Stimulated activated memory B cell treated with anti-CD40 and anti-IgM and Interleukin-4, amounts not matched to agents 10 μg/mL and 1 μg/mL and 100 μg/mL, for 72 hours (primary cell): Measurements from ENCODE around the gene TIAM2.
"Not testable (repeated sequence)": the region's sequence is repeated elsewhere in the genome, so short reads cannot be mapped to it uniquely, and the experiment has no call there.

Experiments
- ATAC-seq: fragments of 150-1000 bp; cut with Tn5 transposase; 2 replicates; pipeline ENCODE4 v1.10.0; 2021
- H3K27ac Mint-ChIP-seq: one replicate; pipeline ENCODE4 v1.8.0; 2022; ENCODE audit warnings: mild to moderate bottlenecking, mixed read lengths
- H3K27me3 Mint-ChIP-seq: one replicate; pipeline ENCODE4 v1.8.0; 2022; ENCODE audit warnings: mixed read lengths
- H3K36me3 Mint-ChIP-seq: one replicate; pipeline ENCODE4 v1.8.0; 2022; ENCODE audit warnings: mixed read lengths
- H3K4me1 Mint-ChIP-seq: one replicate; pipeline ENCODE4 v1.8.0; 2022; ENCODE audit warnings: mixed read lengths
- H3K4me3 Mint-ChIP-seq: one replicate; pipeline ENCODE4 v1.8.0; 2022; ENCODE audit warnings: mild to moderate bottlenecking, moderate library complexity, mixed read lengths
- H3K9me3 Mint-ChIP-seq: one replicate; pipeline ENCODE4 v1.8.0; 2022; ENCODE audit warnings: mixed read lengths

TIAM2 gene

GRCh38 chr6:155201461-155202226 lies 206.5 kb downstream of the TIAM2 start:
- no peaks in the 10 kb centered on the region for H3K9me3 Mint-ChIP-seq
- H3K27ac Mint-ChIP-seq, result peak overlapping the region; percentile 54
- ATAC-seq, result no peak
- H3K4me3 Mint-ChIP-seq, result peak overlapping the region; percentile 29
- H3K27me3 Mint-ChIP-seq, result no peaks in the 10 kb centered on the region
- peaks cover 27% of the 10 kb centered on the region for H3K4me1 Mint-ChIP-seq
- no peaks in the 10 kb centered on the region for H3K36me3 Mint-ChIP-seq

DNA sequence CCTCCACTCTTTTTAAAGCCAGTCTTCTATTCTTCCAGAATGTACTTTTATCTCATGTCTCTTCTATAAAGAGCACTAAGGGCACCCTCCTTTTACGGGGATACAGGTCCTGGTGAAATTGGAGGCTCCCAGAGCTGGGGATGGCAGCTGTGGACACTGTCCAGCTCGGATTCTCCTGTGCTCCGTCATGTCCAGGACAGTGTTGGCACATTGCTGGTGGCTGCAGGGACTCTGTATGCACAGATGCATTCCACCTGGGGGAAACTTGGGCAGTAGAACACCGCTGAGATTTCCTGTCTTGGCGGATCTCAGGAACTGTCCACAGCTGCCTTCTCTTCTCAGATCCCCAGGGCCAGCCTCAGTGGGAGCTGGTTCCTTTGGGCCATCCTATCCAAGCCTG lies 212.1 kb downstream of the TIAM2 start:
- ATAC-seq, result no peak

GRCh38 chr6:155212106-155212505 lies 217.0 kb downstream of the TIAM2 start:
- ATAC-seq, result no peak
- H3K36me3 Mint-ChIP-seq, result peaks cover 6% of the 10 kb centered on the region
- no peaks in the 10 kb centered on the region for H3K9me3 Mint-ChIP-seq
- H3K27ac Mint-ChIP-seq, result no peak overlapping the region
- H3K27me3 Mint-ChIP-seq, result no peaks in the 10 kb centered on the region
- H3K4me1 Mint-ChIP-seq, result peaks cover 4% of the 10 kb centered on the region
- H3K4me3 Mint-ChIP-seq, result no peak overlapping the region

More for the DNA sequence above, 212.1 kb downstream of the TIAM2 start:
- peaks cover 6% of the 10 kb centered on the region for H3K36me3 Mint-ChIP-seq
- H3K4me3 Mint-ChIP-seq, result no peak overlapping the region
- H3K27ac Mint-ChIP-seq, result no peak overlapping the region
- peaks cover 6% of the 10 kb centered on the region for H3K4me1 Mint-ChIP-seq
- H3K27me3 Mint-ChIP-seq, result no peaks in the 10 kb centered on the region
- H3K9me3 Mint-ChIP-seq, result no peaks in the 10 kb centered on the region

DNA sequence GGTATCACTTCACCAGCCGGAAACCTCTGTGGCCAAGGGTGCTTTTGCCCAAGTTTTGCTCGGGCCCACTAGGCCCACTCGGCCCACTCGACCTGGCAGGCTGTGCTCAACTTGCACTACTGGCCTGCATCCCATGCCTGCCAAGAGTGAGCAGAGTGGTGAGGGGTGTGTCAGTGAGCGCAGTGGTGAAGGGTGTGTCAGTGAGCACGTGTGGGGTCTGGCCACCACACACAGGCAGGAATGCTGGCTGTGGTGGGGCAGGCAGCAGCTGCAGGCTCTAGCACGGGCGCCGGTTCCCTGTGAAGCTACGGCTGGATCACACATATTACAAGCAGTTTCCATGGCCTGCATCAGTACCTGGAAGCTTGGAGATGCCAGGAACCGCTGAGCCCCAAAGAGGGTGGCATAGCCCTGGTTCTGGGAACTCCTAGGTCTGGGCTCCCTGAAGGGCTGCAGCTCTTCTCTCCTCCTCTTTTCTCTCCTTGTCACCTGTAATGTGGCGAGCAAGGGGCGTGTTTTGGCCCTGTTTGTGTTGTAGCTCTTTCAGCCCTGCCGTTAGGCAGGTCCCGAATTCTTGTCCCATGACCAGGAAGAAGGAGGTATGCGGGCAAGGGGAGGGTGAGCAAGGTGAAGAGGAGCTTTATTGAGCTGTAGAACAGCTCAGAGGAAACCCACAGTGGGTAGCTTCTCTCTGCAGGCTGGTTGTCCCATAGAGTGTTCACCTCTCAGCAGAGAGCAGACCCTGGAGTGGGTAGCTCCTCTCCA lies 217.7 kb downstream of the TIAM2 start:
- H3K27me3 Mint-ChIP-seq, result no peaks in the 10 kb centered on the region
- no peaks in the 10 kb centered on the region for H3K9me3 Mint-ChIP-seq
- peaks cover 4% of the 10 kb centered on the region for H3K4me1 Mint-ChIP-seq
- no peak overlapping the region for H3K27ac Mint-ChIP-seq
- ATAC-seq, result no peak
- H3K4me3 Mint-ChIP-seq, result no peak overlapping the region
- peaks cover 6% of the 10 kb centered on the region for H3K36me3 Mint-ChIP-seq

- Mint-ChIP-seq H3K27ac (no peak overlapping the region), H3K4me1 (peaks cover 4% of the 10 kb centered on the region), H3K27me3 (no peaks in the 10 kb centered on the region), H3K4me3 (no peak overlapping the region), H3K9me3 (no peaks in the 10 kb centered on the region), H3K36me3 (peaks cover 6% of the 10 kb centered on the region)
- ATAC-seq, result no peak
These were observed 218.7 kb downstream of the TIAM2 start for GRCh38 chr6:155213611-155214372.

DNA sequence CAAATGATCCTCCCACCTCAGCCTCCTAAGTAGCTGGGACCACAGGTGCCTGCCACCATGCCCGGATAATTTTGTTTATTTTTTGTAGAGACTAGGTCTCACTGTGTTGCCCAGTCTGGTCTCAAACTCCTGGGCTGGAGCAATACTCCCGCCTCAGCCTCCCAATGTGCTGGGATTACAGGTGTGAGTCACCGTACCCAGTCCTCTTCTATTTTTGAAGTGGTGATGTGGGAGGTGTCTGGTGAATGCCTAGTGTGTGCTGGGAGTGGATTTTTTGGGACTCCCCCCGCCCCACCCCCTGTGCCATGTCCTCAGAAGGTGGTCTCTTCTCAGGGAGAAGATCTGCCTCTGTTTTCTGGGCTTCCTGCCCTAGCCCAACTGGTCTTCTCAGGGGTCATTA lies 220.8 kb downstream of the TIAM2 start:
- Mint-ChIP-seq H3K36me3 (peaks cover 6% of the 10 kb centered on the region), H3K4me1 (peaks cover 4% of the 10 kb centered on the region), H3K27ac (no peak overlapping the region), H3K4me3 (no peak overlapping the region), H3K9me3 (no peaks in the 10 kb centered on the region), H3K27me3 (no peaks in the 10 kb centered on the region)
- no peak for ATAC-seq

GRCh38 chr6:155216312-155217046 lies 221.4 kb downstream of the TIAM2 start:
- no peak overlapping the region for H3K27ac Mint-ChIP-seq
- no peaks in the 10 kb centered on the region for H3K9me3 Mint-ChIP-seq
- no peak for ATAC-seq
- H3K4me1 Mint-ChIP-seq, result peaks cover 4% of the 10 kb centered on the region
- no peaks in the 10 kb centered on the region for H3K27me3 Mint-ChIP-seq
- no peak overlapping the region for H3K4me3 Mint-ChIP-seq
- peaks cover 6% of the 10 kb centered on the region for H3K36me3 Mint-ChIP-seq

GRCh38 chr6:155218711-155219110 lies 223.6 kb downstream of the TIAM2 start:
- ATAC-seq, H3K9me3 Mint-ChIP-seq, H3K4me1 Mint-ChIP-seq, H3K27ac Mint-ChIP-seq, H3K4me3 Mint-ChIP-seq, H3K36me3 Mint-ChIP-seq, H3K27me3 Mint-ChIP-seq: not testable (repeated sequence)

DNA sequence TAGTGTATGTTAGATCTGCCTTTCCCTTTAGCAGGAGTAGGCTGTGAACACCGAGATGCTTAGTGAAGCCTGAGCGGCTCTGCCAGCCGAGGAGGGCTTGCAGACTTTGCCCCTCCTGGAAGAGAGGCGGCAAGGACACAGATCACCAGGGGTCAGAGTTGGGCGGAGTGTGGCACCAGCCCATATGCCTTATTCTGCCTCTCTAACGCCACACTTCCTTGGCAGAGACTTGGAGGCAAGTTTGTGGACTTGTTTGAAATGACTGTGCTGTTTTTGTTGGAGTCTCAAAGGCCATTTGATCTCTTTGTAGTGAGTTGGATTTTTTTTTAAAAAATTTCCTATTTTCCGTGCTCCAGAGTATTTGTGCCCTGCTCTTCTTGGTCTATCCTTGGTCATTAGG lies 224.2 kb downstream of the TIAM2 start:
- H3K27ac Mint-ChIP-seq, result no peak overlapping the region

GRCh38 chr6:155219858-155220301 lies 224.8 kb downstream of the TIAM2 start:
- no peaks in the 10 kb centered on the region for H3K36me3 Mint-ChIP-seq
- H3K27me3 Mint-ChIP-seq, result no peaks in the 10 kb centered on the region
- no peaks in the 10 kb centered on the region for H3K9me3 Mint-ChIP-seq
- H3K27ac Mint-ChIP-seq, result no peak overlapping the region
- H3K4me3 Mint-ChIP-seq, result no peak overlapping the region
- ATAC-seq, result no peak
- H3K4me1 Mint-ChIP-seq, result peaks cover 12% of the 10 kb centered on the region

More for the DNA sequence above, 224.2 kb downstream of the TIAM2 start:
- Mint-ChIP-seq H3K27me3 (no peaks in the 10 kb centered on the region), H3K4me1 (peaks cover 11% of the 10 kb centered on the region), H3K9me3 (no peaks in the 10 kb centered on the region), H3K4me3 (no peak overlapping the region), H3K36me3 (no peaks in the 10 kb centered on the region)
- ATAC-seq, result no peak

DNA sequence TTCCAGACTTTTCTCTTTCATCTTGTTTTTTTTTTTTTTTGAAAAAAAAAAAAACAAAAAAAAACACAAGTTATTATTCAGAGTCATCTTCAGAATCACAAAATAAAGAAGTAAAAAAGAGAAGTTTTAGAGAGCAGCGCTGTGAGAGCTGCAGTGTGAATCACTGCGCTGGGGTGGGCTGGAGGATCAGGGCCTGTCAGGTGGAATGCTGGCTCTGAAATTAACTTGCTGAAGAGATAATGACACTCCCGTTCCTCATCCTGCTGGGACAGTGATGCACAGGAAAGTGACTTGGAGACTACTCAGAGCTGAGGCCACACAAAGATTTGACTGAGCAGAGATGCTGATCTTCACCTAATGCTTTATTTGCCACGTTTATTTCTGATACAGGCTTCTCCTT lies 226.0 kb downstream of the TIAM2 start:
- Mint-ChIP-seq H3K9me3 (no peaks in the 10 kb centered on the region), H3K36me3 (no peaks in the 10 kb centered on the region), H3K27me3 (no peaks in the 10 kb centered on the region), H3K4me1 (peaks cover 12% of the 10 kb centered on the region), H3K27ac (no peak overlapping the region), H3K4me3 (no peak overlapping the region)
- ATAC-seq, result peak; percentile 37

DNA sequence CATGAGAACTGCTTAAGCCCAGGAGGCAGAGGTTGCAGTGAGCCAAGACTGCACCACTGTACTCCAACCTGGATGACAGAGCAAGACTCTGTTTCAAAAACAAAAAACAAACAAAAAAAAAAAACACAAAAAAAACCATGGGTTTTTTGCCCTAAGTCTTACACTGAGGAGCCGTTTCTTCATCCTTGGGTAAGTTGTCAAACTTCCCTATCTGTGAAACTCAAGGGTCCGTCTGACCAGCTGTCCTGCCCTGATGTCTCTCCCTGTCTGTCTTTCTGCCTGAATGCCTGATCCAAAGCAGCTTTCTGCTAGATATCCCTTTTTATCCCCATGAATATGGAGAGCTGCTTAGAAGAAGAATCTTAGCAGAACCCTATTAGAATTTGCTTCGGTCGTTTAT lies 227.4 kb downstream of the TIAM2 start:
- Mint-ChIP-seq H3K4me1 (peaks cover 7% of the 10 kb centered on the region), H3K27ac (no peak overlapping the region), H3K36me3 (no peaks in the 10 kb centered on the region), H3K4me3 (no peak overlapping the region), H3K9me3 (no peaks in the 10 kb centered on the region), H3K27me3 (no peaks in the 10 kb centered on the region)
- ATAC-seq, result no peak

- ATAC-seq, result peak; percentile 46
- H3K27me3 Mint-ChIP-seq, result no peaks in the 10 kb centered on the region
- no peaks in the 10 kb centered on the region for H3K36me3 Mint-ChIP-seq
- H3K4me1 Mint-ChIP-seq, result peaks cover 7% of the 10 kb centered on the region
- no peak overlapping the region for H3K4me3 Mint-ChIP-seq
- H3K9me3 Mint-ChIP-seq, result no peaks in the 10 kb centered on the region
- no peak overlapping the region for H3K27ac Mint-ChIP-seq
These were observed 228.7 kb downstream of the TIAM2 start for GRCh38 chr6:155223646-155224451.

DNA sequence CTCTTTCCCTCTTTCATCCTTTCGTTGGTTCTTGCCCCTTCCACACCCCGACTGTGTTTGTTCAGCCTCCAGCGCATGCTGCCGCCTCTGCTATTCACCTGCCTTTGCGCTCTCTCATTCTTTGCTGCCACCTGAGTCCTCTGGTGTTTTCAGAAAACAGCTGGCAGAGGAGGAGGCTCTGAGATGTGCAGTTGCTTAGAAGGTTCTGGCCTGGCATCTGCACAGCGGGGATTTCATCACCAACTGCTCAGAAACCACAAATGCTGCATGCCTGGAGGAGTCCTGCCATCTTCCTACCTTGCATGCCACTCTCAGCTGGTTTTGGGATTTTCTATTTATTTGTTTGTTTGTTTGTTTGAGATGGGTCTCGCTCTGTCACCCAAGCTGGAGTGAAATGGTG lies 229.5 kb downstream of the TIAM2 start:
- Mint-ChIP-seq H3K27ac (peak overlapping the region; percentile 57), H3K27me3 (no peaks in the 10 kb centered on the region), H3K36me3 (peaks cover 3% of the 10 kb centered on the region), H3K9me3 (no peaks in the 10 kb centered on the region), H3K4me3 (no peak overlapping the region), H3K4me1 (peaks cover 7% of the 10 kb centered on the region)
- ATAC-seq, result no peak
